HCT116 (cell line): ENCODE measurements around the gene ARRDC5. TPM values are rescaled to one million over a fixed set of nuclear protein-coding genes. Genes with fewer than 3 reads are reported as not detected.

ENCODE experiments used
- ATAC-seq: fragments of 200-7000 bp; cut with Tn5 transposase; 2 replicates; pipeline ENCODE4 v1.9.1; 2020; ENCODE audit warnings: mild to moderate bottlenecking, moderate library complexity
- Bru-seq: library from RNA; stranded (reverse); fragments of 400-500 nt; gene quantifications from one replicate; lab custom pipeline; 2021; lab: Mats Ljungman, UMichigan
- BruChase-seq, 2 experiments: library from RNA; stranded (reverse); fragments of 400-500 nt; gene quantifications; one replicate each; lab custom pipeline; 2021; lab: Mats Ljungman, UMichigan
- BruUV-seq: library from RNA; stranded (reverse); fragments of 400-500 nt; replicated peaks from 2 replicates; lab custom pipeline; 2021; lab: Mats Ljungman, UMichigan
- CTCF ChIA-PET: fragments of 300-600 bp; sonication (Branson Sonifier 250); formaldehyde crosslinking; loops from one replicate; lab custom pipeline; 2021; ENCODE audit warnings: antibody characterized with exemption; lab: Charles Lee
- POLR2A ChIA-PET: fragments of 300-600, 350-600 bp; sonication (Branson Sonifier 250); formaldehyde crosslinking; loops from one replicate; lab custom pipeline; 2021; ENCODE audit warnings: antibody characterized with exemption; lab: Charles Lee
- RAD21 ChIA-PET, 2 experiments: fragments of 300-600 bp; sonication (Branson Sonifier 250); formaldehyde crosslinking; loops; one replicate each; lab custom pipeline; 2023; ENCODE audit warnings: low total read pairs in 2 of 2; ENCODE audit not compliant: uncharacterized antibody in 2 of 2, unreplicated experiment in 2 of 2, low non-redundant PET in 1 of 2; lab: Charles Lee
- DNase-seq: peaks from one replicate; pipeline ENCODE4 v3.0.0-alpha.2; 2010; ENCODE audit warnings: low read depth, low spot score
- H2AFZ ChIP-seq: fragments of 200-600 bp; shearing (Covaris generic), sonication (generic); 2 replicates; pipeline ENCODE4 v1.6.1; 2017; ENCODE audit warnings: low read depth, mixed run types, mixed read lengths, antibody characterized with exemption, low read length; ENCODE audit not compliant: poor library complexity, severe bottlenecking
- H3K27ac ChIP-seq: 2 replicates; pipeline ENCODE4 v1.5.1; 2012; ENCODE audit warnings: low read depth, low read length
- H3K27me3 ChIP-seq: fragments of 200-600 bp; sonication (generic); 2 replicates; pipeline ENCODE4 v1.6.1; 2016; ENCODE audit warnings: mixed run types, low read length, mixed read lengths; ENCODE audit not compliant: insufficient read depth
- H3K36me3 ChIP-seq, 2 experiments: fragments of 200-500 bp in 1 of 2; fragments of 200-600 bp in 1 of 2; sonication (Bioruptor generic) in 1 of 2; sonication (generic) in 1 of 2; 2 replicates each; pipeline versions ENCODE4 v1.5.1 to v1.6.1; 2014 to 2016; ENCODE audit warnings: low read length in 2 of 2, inconsistent platforms in 1 of 2, mixed read lengths in 1 of 2, mixed run types in 1 of 2; ENCODE audit not compliant: insufficient read depth in 2 of 2, control insufficient read depth in 1 of 2
- H3K4me1 ChIP-seq, 2 experiments: fragments of 200-600 bp in 1 of 2; sonication (generic) in 1 of 2; 2 replicates each; pipeline versions ENCODE4 v1.5.1 to v1.6.1; 2012 to 2017; ENCODE audit warnings: low read length in 2 of 2, inconsistent platforms in 1 of 2, mild to moderate bottlenecking in 1 of 2, mixed read lengths in 1 of 2, mixed run types in 1 of 2, moderate library complexity in 1 of 2; ENCODE audit not compliant: insufficient read depth in 2 of 2, control insufficient read depth in 1 of 2
- H3K4me2 ChIP-seq: fragments of 200-600 bp; sonication (generic); 2 replicates; pipeline ENCODE4 v1.6.1; 2017; ENCODE audit warnings: mixed run types, low read length, mixed read lengths
- H3K4me3 ChIP-seq, 2 experiments: fragments of 200-600 bp in 1 of 2; sonication (generic) in 1 of 2; replicated peaks in 1 of 2; 2 replicates each; pipeline ENCODE4 v1.5.1; 2011 to 2016; ENCODE audit warnings: low read length in 2 of 2, control low read depth in 1 of 2, low read depth in 1 of 2, mild to moderate bottlenecking in 1 of 2, mixed read lengths in 1 of 2, mixed run types in 1 of 2
- H3K79me2 ChIP-seq: fragments of 200-600 bp; sonication (generic); 2 replicates; pipeline ENCODE4 v1.6.1; 2017; ENCODE audit warnings: mild to moderate bottlenecking, mixed run types, low read length, moderate library complexity, mixed read lengths; ENCODE audit not compliant: insufficient read depth
- H3K9ac ChIP-seq: fragments of 200-600 bp; sonication (generic); 2 replicates; pipeline ENCODE4 v1.6.1; 2016; ENCODE audit warnings: low read length, mixed read lengths
- H3K9me2 ChIP-seq: fragments of 200-600 bp; sonication (generic), shearing (Covaris generic); 2 replicates; pipeline ENCODE4 v1.6.1; 2017; ENCODE audit warnings: mixed run types, mild to moderate bottlenecking, moderate library complexity; ENCODE audit not compliant: insufficient read depth
- H3K9me3 ChIP-seq, 2 experiments: fragments of 200-500 bp in 1 of 2; fragments of 200-600 bp in 1 of 2; sonication (Bioruptor generic) in 1 of 2; sonication (generic) in 1 of 2; 2 replicates each; pipeline ENCODE4 v1.6.1; 2014 to 2017; ENCODE audit warnings: low read length in 2 of 2, mixed read lengths in 2 of 2, inconsistent platforms in 1 of 2, low read depth in 1 of 2, mild to moderate bottlenecking in 1 of 2, mixed run types in 1 of 2, moderate library complexity in 1 of 2; ENCODE audit not compliant: control insufficient read depth in 1 of 2, insufficient read depth in 1 of 2
- H4K20me1 ChIP-seq: fragments of 200-600 bp; sonication (generic), shearing (Covaris generic); 2 replicates; pipeline ENCODE4 v1.6.1; 2017; ENCODE audit warnings: mixed run types, mild to moderate bottlenecking, moderate library complexity; ENCODE audit not compliant: insufficient read depth
- CBX3 ChIP-seq: IDR thresholded peaks from 2 replicates; pipeline ENCODE4 v1.6.1; 2012; ENCODE audit warnings: low read depth
- ELF1 ChIP-seq: IDR thresholded peaks from 2 replicates; pipeline ENCODE4 v1.6.1; 2012; ENCODE audit warnings: low read depth, borderline replicate concordance
- JUND ChIP-seq: IDR thresholded peaks from 2 replicates; pipeline ENCODE4 v1.6.1; 2012
- POLR2A ChIP-seq: IDR thresholded peaks from 2 replicates; pipeline ENCODE4 v1.7.0; 2011; ENCODE audit warnings: borderline replicate concordance; ENCODE audit not compliant: insufficient read depth, insufficient read length; ENCODE audit errors: extremely low read depth
- POLR2AphosphoS5 ChIP-seq: IDR thresholded peaks from 2 replicates; pipeline ENCODE4 v1.6.1; 2011; ENCODE audit warnings: mild to moderate bottlenecking, low read depth, low read length, moderate library complexity
- SP1 ChIP-seq: IDR thresholded peaks from 2 replicates; pipeline ENCODE4 v1.6.1; 2012; ENCODE audit warnings: low read depth
- SRF ChIP-seq: IDR thresholded peaks from 2 replicates; pipeline ENCODE4 v1.6.1; 2012; ENCODE audit warnings: low read depth
- TCF7L2 ChIP-seq: IDR thresholded peaks from 2 replicates; pipeline ENCODE4 v1.7.0; 2011; ENCODE audit warnings: borderline replicate concordance, inconsistent platforms; ENCODE audit not compliant: insufficient read depth, insufficient read length; ENCODE audit errors: extremely low read depth
- YY1 ChIP-seq: IDR thresholded peaks from 2 replicates; pipeline ENCODE4 v1.6.1; 2011; ENCODE audit warnings: low read length, low read depth, moderate library complexity, mild to moderate bottlenecking; ENCODE audit not compliant: insufficient replicate concordance; ENCODE audit errors: extremely low read depth
- ZNF274 ChIP-seq: fragments of 200-500 bp; sonication (Bioruptor generic); IDR thresholded peaks from 2 replicates; pipeline ENCODE4 v1.6.1; 2014; ENCODE audit warnings: mild to moderate bottlenecking, low read depth, low read length, inconsistent platforms
- intact Hi-C: fragments of 100-400 bp; cut with micrococcal nuclease; formaldehyde crosslinking; loops from 2 replicates; pipeline ENCODE4 v1.10.0; 2022
- long read RNA-seq: library from polyadenylated mRNA; unstranded; transcript quantifications from one replicate; pipeline ENCODE4 v2.0.0, GENCODE V29; 2021; ENCODE audit not compliant: unreplicated experiment
- polyA plus RNA-seq: library from polyadenylated mRNA; unstranded; fragments of >200 nt; gene quantifications from 2 replicates; pipeline ENCODE4 v1.2.1, GENCODE V29; 2012; ENCODE audit warnings: missing spikeins
- total RNA-seq: library from RNA; stranded (reverse); gene quantifications from one replicate; pipeline ENCODE4 v1.2.1, GENCODE V29; 2021; ENCODE audit not compliant: unreplicated experiment
- TF ChIP-seq, protein P1 (sequence below): IDR thresholded peaks from 2 replicates; pipeline ENCODE4 v1.6.1; 2012
- TF ChIP-seq, protein P2 (sequence below), 3 experiments: fragments of 200-600 bp in 1 of 3; sonication (generic) in 1 of 3; IDR thresholded peaks in 2 of 3; conservative IDR thresholded peaks in 1 of 3; 2 replicates each; pipeline ENCODE4 v1.5.1; 2012 to 2017; ENCODE audit warnings: low read depth in 2 of 3, low read length in 2 of 3, antibody characterized with exemption in 1 of 3, borderline replicate concordance in 1 of 3, control low read depth in 1 of 3, mild to moderate bottlenecking in 1 of 3, mixed read lengths in 1 of 3, mixed run types in 1 of 3, moderate library complexity in 1 of 3; ENCODE audit not compliant: insufficient read depth in 1 of 3
- TF ChIP-seq, protein P3 (sequence below): IDR thresholded peaks from 2 replicates; pipeline ENCODE4 v1.6.1; 2012
- TF ChIP-seq, protein P4 (sequence below): IDR thresholded peaks from 2 replicates; pipeline ENCODE4 v1.6.1; 2012; ENCODE audit warnings: low read depth

The ARRDC5 gene
- not detected for total RNA-seq
- not detected in 2 replicates for polyA plus RNA-seq
- not detected for Bru-seq, nascent RNA
- BruChase-seq, experiment 1, labeled RNA remaining after a 6-hour chase: not detected
- percentile 6 among the genes with signal in this experiment for BruChase-seq, experiment 2, labeled RNA remaining after a 2-hour chase
- long read RNA-seq: 0 reads

DNA sequence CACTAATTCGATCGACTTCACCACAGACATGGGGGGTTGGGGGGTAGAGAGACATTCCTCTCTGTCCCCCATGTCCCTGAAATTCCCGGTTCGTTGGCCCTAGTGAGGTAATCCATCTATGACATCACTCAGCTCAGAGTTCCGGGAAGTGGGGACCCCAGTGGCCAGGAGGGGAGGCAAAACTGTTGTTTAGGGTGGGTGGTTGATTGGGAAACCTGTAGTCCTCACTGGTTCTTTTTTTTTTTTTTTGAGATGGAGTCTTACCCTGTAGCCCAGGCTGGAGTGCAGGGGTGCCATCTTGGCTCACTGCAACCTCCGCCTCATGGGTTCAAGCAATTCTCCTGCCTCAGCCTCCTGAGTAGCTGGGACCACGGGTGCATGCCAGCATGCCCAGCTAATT, at the start of gene ARRDC5:
Gene ARRDC5 (minus strand): TSS at position 101 of the 400 bp plus-strand sequence. CDS start 71 bp downstream, at position 30.
- Histone ChIP-seq H3K4me3 (no peak within 1 kb of the TSS), H3K36me3 (no peaks in the 10 kb centered on the region), H3K4me1 (peaks cover 0 to 4% of the 10 kb centered on the region in 2 experiments; a peak in 1 of 4 replicates), H3K9me3 (no peaks in the 10 kb centered on the region), H3K9ac (no peak within 1 kb of the TSS), H3K9me2 (no peaks in the 10 kb centered on the region), H3K27me3 (no peaks in the 10 kb centered on the region), H4K20me1 (no peaks in the 10 kb centered on the region), H3K27ac (no peak within 1 kb of the TSS), H3K4me2 (no peak within 1 kb of the TSS), H2AFZ (no peak within 1 kb of the TSS), H3K79me2 (no peaks in the 10 kb centered on the region)
- intact Hi-C loops: no loop called here
- POLR2A ChIA-PET: interaction anchor here (0.7 kb wide), 1 partner anchor 13 kb away, joined by 3 read pairs; no protein-coding TSS in a partner anchor
- RAD21 ChIA-PET: no interaction called here
- DNase-seq: no peak
- CTCF ChIA-PET: no interaction called here
- ATAC-seq: no peak
- TF ChIP-seq SRF (no peak), SP1 (no peak), CBX3 (no peak), TCF7L2 (no peak), POLR2A (no peak), POLR2AphosphoS5 (no peak), ELF1 (no peak), YY1 (no peak), ZNF274 (no peak), JUND (no peak)
- TF ChIP-seq, protein P1, sequence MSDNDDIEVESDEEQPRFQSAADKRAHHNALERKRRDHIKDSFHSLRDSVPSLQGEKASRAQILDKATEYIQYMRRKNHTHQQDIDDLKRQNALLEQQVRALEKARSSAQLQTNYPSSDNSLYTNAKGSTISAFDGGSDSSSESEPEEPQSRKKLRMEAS: no peak
- TF ChIP-seq, protein P2, sequence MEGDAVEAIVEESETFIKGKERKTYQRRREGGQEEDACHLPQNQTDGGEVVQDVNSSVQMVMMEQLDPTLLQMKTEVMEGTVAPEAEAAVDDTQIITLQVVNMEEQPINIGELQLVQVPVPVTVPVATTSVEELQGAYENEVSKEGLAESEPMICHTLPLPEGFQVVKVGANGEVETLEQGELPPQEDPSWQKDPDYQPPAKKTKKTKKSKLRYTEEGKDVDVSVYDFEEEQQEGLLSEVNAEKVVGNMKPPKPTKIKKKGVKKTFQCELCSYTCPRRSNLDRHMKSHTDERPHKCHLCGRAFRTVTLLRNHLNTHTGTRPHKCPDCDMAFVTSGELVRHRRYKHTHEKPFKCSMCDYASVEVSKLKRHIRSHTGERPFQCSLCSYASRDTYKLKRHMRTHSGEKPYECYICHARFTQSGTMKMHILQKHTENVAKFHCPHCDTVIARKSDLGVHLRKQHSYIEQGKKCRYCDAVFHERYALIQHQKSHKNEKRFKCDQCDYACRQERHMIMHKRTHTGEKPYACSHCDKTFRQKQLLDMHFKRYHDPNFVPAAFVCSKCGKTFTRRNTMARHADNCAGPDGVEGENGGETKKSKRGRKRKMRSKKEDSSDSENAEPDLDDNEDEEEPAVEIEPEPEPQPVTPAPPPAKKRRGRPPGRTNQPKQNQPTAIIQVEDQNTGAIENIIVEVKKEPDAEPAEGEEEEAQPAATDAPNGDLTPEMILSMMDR (IDR thresholded peaks at IDR 0.05 in 2 of 3, conservative IDR thresholded peaks at IDR 0.05 in 1 of 3; ENCODE audit: borderline replicate concordance in 1 of 3, insufficient read depth in 1 of 3, low read depth in 2 of 3, low read length in 2 of 3): no peak
- TF ChIP-seq, protein P3, sequence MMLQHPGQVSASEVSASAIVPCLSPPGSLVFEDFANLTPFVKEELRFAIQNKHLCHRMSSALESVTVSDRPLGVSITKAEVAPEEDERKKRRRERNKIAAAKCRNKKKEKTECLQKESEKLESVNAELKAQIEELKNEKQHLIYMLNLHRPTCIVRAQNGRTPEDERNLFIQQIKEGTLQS: no peak
- TF ChIP-seq, protein P4, sequence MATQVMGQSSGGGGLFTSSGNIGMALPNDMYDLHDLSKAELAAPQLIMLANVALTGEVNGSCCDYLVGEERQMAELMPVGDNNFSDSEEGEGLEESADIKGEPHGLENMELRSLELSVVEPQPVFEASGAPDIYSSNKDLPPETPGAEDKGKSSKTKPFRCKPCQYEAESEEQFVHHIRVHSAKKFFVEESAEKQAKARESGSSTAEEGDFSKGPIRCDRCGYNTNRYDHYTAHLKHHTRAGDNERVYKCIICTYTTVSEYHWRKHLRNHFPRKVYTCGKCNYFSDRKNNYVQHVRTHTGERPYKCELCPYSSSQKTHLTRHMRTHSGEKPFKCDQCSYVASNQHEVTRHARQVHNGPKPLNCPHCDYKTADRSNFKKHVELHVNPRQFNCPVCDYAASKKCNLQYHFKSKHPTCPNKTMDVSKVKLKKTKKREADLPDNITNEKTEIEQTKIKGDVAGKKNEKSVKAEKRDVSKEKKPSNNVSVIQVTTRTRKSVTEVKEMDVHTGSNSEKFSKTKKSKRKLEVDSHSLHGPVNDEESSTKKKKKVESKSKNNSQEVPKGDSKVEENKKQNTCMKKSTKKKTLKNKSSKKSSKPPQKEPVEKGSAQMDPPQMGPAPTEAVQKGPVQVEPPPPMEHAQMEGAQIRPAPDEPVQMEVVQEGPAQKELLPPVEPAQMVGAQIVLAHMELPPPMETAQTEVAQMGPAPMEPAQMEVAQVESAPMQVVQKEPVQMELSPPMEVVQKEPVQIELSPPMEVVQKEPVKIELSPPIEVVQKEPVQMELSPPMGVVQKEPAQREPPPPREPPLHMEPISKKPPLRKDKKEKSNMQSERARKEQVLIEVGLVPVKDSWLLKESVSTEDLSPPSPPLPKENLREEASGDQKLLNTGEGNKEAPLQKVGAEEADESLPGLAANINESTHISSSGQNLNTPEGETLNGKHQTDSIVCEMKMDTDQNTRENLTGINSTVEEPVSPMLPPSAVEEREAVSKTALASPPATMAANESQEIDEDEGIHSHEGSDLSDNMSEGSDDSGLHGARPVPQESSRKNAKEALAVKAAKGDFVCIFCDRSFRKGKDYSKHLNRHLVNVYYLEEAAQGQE: no peak
- BruUV-seq: no TSS peak
